ENCODE data around the gene WNT3A.
"Not testable (repeated sequence)": the region's sequence is repeated elsewhere in the genome, so short reads cannot be mapped to it uniquely, and the experiment has no call there.

WNT3A gene, protein sequence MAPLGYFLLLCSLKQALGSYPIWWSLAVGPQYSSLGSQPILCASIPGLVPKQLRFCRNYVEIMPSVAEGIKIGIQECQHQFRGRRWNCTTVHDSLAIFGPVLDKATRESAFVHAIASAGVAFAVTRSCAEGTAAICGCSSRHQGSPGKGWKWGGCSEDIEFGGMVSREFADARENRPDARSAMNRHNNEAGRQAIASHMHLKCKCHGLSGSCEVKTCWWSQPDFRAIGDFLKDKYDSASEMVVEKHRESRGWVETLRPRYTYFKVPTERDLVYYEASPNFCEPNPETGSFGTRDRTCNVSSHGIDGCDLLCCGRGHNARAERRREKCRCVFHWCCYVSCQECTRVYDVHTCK

DNA sequence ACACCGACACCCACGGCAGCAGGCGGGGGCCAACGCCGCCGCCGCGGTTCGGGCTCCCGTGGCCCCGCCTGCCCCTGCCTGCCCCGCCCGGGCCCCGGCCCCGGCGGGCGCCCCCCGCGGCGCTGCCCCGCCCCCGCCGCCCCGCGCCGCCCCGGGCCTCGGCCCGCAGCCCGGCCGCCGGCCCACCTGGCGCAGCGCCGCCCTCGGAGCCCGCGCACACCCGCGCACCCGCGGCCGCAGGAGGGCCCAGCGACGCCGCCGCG, at the start of gene WNT3A:
TSS of gene WNT3A (plus strand) at position 213 of the 263 bp plus-strand sequence. CDS start 131 bp downstream, outside the sequence.
- no peak for DNase-seq (ENCODE audit: low read depth in 2 of 2)

DNA sequence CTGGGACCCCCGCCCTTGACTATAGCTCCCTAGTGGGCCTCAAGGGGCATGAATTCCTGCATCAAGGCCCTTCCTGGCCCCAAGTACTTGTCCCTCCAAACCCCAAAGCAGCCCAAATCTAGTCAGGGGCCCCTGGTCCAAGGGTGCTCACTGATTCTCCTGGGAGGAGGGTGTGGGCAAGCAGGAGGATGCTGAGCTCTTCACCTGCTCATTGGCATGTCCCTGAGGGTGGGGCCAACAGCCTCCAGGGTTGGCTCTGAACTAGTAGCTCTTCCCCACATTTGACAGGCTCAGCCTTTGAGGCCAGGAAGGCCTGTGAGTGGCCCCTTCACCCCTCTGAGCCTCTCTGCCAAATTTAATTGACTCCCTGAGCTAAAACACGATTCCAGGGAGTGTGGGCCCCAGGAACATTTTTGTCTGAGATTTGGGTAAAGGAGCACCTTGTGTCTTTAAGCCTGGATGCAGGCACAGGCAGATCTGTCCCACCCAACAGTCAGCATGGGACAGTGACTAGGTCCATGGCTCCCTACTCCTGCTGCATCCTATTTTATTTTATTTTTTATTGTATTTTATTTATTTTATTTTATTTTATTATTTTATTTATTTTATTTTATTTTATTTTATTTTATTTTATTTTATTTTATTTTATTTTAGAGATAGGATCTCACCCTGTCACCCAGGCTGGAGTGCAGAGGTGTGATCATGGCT, 48.0 kb upstream of the WNT3A start:
- no peak for DNase-seq (ENCODE audit: low read depth in 2 of 2)

DNA sequence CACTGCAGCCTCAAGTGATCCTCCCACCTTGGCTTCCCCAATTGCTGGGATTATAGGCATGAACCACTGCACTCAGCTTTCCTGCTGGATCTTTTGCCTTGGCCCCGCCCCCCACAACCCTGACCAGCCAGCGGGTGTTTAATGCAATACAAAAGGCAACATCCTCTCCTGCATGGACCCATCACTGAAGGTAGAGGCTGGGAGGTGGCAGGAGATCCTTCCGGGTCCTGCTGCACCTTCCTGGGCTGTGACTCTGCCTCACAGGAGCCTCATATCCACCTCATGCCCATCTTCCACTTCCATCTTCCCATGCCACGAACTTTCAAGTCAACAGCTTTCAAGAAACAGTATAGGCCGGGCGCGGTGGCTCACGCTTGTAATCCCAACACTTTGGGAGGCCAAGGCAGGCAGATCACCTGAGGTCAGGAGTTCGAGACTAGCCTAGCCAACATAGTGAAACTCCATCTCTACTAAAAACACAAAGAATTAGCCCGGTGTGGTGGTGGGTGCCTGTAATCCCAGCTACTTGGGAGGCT, 47.4 kb upstream of the WNT3A start:
- DNase-seq (ENCODE audit: low read depth in 2 of 2), result no peak

DNA sequence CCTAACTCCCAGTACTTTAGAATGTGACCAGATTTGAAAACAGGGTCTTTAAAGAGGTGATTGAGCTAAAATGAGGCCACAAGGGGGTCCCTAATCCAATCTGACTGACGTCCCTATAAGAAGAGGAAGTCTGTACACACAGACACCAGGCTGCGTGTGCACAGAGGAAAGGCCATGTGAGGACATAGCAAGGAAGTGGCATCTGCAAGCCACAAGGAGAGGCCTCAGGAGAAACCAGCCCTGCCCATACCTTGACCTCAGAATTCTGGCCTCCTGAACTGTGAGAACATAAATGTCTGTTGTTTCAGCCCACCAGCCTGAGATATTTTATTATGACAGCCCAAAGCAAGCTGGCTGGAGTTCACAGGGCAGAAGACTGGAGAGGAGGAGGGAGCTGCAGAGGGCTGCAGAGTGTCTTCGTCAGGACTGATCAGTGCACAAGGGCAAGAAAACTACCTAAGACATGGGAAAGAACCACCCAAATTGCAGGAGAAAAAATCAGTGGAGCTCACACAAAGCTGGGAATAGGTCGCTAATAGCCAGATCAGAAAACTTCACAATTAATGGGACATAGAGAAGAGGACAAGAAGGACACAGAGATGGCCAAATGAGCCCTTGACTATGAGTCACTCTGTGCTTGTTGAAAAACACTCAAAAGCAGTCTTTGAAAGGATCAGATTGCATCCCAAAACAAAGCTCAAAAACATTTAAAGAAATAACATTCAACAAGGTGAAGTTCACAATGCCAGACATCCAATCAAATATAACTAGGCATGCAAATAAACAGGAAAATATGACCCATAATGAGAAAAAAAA, 44.9 kb upstream of the WNT3A start:
- no peak for DNase-seq (ENCODE audit: low read depth in 2 of 2)

DNA sequence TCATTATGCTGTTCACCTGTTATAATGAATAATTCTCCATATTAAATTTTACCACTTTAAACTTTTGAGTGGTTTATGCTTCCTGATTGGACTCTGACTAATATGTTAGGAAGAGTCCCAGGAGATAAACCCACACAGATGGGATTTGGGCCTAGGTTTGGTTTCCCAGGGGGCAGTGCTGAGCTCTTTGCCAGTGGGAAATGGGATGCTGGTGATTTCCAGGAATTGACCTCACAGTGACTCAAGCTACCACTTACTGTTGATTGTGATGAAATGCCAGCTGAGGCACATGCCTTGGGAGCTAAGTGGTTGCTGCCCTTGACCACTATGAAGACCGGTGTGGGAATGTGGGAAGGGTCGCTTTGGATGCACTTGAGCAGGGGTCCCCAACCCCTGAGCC, 40.1 kb upstream of the WNT3A start:
- DNase-seq (ENCODE audit: low read depth in 2 of 2), result not testable (repeated sequence)

DNA sequence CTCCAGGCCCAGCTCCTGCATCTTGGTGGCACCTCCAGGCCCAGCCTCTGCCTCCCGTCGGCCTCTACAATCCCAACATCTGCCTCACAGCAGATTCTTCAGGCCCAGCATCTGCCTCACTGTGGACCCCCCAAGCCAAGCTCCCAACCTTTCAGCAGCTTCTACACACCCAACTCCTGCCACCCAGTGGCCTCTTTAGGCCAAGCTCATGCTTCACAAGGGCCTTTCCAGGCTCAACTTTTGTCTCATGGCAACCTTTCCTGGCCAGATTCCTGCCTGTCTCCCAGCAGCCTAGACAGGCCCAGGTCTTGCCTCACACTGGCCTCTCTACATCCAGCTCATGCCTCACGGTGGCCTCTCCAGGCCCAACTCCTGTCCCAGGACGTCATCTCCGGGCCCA, 39.0 kb upstream of the WNT3A start:
- not testable (repeated sequence) for DNase-seq (ENCODE audit: low read depth in 2 of 2)

- not testable (repeated sequence) for DNase-seq (ENCODE audit: low read depth in 2 of 2)
These were observed 36.5 kb upstream of the WNT3A start for GRCh38 chr1:227970076-227970995.

DNA sequence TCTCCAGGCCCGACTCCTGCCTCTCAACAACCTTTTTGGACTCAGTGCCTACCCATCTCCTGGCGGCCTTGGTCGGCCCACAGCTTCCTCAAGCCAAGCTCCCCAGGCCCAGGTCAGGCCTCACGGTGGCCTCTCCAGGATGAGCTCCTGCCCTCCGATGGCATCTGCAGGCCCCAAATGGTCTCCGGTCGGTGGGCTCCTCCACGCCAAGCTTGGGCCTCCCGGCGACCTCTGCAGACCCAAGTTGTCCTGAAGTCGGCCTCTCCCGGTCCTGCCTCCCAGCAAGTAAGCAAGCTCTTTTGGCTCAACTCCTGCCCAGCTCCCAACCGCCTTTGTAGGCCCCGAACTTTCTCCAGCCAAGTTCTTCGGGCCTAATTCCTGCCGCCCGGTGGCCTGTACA, 35.6 kb upstream of the WNT3A start:
- not testable (repeated sequence) for DNase-seq (ENCODE audit: low read depth in 2 of 2)

GRCh38 chr1:227971643-227972282, 35.0 kb upstream of the WNT3A start:
- DNase-seq (ENCODE audit: low read depth in 2 of 2), result not testable (repeated sequence)

DNA sequence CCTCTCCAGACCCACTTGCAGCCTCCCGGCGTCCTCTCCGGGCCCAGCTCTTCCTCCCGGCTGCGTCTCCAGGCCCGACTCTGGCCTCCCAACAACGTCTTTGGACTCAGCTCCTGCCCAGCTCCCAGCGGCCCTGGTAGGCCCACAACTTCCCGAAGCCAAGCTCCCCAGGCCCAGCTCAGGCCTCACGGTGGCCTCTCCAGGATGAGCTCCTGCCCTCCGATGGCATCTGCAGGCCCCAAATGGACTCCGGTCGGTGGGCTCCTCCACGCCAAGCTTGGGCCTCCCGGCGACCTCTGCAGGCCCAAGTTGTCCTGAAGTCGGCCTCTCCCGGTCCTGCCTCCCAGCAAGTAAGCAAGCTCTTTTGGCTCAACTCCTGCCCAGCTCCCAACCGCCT, 34.5 kb upstream of the WNT3A start:
- not testable (repeated sequence) for DNase-seq (ENCODE audit: low read depth in 2 of 2)

DNA sequence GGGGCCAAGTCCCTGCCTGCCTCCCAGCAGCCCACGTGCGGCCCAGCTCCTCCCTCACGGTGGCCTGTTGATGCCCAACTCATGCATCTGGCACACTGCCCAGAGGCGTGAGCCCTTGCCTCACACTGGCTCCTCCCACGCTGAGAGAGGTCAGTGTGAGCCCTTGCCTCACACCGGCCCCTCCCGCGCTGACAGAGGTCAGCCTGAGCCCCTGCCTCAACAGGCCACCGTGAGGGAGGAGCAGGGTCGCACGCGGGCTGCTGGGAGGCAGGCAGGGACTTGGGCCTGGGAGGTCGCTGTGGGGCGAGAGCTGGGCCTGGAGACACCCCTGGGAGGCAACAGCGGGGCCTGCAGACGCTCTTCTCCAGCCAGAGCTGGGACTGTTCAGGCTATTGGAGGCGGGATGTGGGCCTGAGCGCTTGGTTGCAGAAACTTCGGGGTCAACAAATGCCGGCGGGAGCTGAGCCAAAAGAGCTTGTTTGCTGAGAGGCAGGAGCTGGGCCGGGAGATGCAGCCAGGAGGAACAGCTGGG, 33.9 kb upstream of the WNT3A start:
- not testable (repeated sequence) for DNase-seq (ENCODE audit: low read depth in 2 of 2)

GRCh38 chr1:227973724-227974288, 33.0 kb upstream of the WNT3A start:
- not testable (repeated sequence) for DNase-seq (ENCODE audit: low read depth in 2 of 2)

DNA sequence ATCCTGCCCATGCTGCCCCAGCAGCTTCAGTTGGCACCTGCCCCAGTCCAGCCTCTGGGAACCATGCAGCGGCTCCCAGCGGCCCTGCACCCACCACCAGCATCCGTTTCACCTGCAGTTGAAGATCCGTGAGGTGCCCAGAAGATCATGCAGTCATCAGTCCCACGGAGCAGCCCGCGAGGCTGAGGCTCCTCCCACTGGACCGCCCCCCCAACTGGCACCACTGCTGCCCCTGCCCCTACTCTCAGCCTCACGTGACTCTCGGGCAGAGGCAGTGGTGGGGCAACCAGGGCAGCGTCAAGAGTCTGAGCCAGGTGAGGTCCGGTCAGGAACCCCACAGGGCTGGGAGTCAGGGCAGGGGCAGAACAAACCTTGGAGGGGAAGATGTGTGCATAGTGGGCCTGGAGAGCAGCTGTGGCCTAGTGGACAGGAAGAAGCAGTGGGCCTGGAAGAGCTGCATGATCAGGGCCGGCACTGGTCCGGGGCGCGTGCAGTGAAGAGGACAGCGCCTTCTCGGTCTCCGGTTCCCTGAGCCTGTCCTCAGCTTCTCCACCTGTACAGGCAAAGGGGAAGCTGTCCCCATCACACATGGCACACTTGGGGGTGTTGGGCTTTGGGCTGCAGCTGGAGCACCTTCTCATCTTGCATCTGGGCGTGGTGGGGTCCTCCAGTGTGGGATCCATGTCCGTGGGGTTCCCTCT, 31.1 kb upstream of the WNT3A start:
- DNase-seq (ENCODE audit: low read depth in 2 of 2), result not testable (repeated sequence)

GRCh38 chr1:227987181-227987580, 19.6 kb upstream of the WNT3A start:
- DNase-seq (ENCODE audit: low read depth in 2 of 2), result no peak

DNA sequence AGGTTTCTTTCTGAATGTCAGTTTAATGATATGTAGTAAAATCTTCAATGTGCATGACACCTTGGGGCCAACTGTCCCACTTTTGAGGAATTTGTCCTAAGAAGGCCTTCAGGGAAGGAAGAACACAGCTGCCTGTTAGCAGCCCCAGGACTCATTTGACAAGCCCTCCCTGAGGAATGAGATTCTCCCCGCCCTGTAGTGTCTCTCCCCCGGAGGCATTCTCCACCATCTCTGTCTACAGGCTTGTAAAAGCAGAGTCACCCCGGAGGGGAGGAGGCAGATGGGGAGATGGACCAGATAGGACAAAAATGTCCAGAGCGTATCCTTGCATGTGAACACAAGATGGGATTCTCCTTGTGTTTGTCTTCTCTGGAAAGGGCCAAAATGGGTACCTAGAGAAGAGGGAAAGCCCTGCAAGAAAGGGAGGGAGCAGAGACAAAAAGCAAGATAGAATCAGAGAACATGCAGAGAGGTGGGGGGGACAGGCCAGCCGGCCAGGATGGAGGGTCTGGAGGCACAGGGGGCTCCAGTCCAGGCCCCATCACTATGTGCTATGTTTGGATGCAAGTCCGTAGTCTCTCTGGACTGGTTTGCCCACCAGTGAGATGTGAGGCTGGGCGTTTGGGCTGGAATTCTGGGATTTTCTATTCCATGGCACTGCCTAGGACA, 12.0 kb upstream of the WNT3A start:
- DNase-seq (ENCODE audit: low read depth in 2 of 2), result no peak

- DNase-seq (ENCODE audit: low read depth in 2 of 2), result no peak
These were observed 10.4 kb upstream of the WNT3A start for GRCh38 chr1:227996187-227996950.

DNA sequence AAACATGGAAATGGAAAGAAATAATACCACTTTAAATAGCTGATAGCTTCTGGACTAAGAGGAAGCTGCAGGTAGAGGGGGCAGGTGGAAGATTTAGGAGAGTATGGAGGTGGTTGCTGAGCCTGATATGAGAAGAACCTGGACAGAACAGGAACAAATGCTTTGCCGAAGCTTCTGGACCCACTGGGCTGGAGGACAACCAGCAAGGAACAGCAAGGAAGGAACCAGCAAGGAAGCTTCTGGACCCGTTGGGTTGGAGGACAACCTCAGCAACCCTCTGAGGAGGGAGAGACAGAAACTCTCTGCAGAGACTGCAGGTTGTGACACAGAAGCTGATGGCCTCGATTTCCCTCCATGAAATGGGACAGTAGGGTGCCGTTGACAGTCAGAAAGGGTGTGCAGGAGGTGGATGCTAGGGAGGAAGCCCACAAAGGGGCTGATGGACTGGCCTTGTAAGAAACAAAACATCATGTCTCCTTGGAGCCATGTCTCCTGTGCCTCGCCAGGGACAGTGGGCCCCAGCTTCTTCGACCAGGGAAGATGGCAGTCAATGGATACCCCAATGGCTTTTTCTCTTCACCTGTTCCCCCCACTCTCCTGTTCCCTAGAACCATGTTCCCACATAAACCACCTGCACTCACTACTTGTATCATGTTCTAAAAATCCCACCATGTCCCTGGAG, 8.3 kb upstream of the WNT3A start:
- DNase-seq (ENCODE audit: low read depth in 2 of 2), result no peak
